ENCODE results near the gene COMMD9. TPM values are rescaled to one million over a fixed set of nuclear protein-coding genes. Genes with fewer than 3 reads are reported as not detected.

The COMMD9 gene
- total and polyA plus RNA-seq, 2 of the 8 experiments (the other 6 are each of a cell fraction or from before 2014, with no cell fraction given) = 42.5 to 49.1 TPM

DNA sequence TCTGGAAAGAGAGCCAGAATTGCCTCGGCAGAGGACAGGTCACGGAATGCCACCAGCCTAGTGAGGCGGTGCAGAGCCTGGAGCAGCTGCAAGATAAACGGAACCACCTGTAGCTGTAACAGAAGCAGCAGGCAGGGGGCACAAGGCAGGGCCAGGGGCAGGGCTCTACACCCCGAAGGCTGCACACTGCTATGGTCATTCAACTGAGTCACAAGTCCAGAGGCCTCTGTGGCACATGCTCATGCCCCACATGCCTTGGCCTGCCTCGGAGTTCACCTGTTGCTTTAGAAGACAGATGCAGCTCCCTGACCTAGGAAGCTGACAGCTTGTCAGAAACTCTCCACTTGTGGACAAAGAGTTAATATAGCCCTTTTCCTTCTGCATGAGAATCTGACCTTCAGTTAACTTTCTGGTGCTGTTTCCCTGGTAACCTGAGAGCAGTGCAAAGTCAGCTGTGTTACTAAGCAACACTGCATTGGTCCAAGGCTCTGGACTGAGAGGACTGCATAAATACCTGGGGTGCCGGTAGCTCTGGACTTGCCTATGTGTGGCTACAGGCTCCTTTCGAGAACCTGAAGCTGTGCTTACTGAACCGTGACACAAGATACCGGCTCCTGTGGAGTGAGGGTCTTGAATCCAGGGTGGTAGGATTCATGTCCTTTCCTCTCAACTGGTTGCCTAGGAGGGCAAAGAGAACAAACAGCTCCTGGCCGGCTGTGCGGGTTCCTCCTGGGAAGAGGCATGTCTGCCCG, 10.5 kb downstream of the COMMD9 start (continued):
- TF ChIP-seq, protein P1, sequence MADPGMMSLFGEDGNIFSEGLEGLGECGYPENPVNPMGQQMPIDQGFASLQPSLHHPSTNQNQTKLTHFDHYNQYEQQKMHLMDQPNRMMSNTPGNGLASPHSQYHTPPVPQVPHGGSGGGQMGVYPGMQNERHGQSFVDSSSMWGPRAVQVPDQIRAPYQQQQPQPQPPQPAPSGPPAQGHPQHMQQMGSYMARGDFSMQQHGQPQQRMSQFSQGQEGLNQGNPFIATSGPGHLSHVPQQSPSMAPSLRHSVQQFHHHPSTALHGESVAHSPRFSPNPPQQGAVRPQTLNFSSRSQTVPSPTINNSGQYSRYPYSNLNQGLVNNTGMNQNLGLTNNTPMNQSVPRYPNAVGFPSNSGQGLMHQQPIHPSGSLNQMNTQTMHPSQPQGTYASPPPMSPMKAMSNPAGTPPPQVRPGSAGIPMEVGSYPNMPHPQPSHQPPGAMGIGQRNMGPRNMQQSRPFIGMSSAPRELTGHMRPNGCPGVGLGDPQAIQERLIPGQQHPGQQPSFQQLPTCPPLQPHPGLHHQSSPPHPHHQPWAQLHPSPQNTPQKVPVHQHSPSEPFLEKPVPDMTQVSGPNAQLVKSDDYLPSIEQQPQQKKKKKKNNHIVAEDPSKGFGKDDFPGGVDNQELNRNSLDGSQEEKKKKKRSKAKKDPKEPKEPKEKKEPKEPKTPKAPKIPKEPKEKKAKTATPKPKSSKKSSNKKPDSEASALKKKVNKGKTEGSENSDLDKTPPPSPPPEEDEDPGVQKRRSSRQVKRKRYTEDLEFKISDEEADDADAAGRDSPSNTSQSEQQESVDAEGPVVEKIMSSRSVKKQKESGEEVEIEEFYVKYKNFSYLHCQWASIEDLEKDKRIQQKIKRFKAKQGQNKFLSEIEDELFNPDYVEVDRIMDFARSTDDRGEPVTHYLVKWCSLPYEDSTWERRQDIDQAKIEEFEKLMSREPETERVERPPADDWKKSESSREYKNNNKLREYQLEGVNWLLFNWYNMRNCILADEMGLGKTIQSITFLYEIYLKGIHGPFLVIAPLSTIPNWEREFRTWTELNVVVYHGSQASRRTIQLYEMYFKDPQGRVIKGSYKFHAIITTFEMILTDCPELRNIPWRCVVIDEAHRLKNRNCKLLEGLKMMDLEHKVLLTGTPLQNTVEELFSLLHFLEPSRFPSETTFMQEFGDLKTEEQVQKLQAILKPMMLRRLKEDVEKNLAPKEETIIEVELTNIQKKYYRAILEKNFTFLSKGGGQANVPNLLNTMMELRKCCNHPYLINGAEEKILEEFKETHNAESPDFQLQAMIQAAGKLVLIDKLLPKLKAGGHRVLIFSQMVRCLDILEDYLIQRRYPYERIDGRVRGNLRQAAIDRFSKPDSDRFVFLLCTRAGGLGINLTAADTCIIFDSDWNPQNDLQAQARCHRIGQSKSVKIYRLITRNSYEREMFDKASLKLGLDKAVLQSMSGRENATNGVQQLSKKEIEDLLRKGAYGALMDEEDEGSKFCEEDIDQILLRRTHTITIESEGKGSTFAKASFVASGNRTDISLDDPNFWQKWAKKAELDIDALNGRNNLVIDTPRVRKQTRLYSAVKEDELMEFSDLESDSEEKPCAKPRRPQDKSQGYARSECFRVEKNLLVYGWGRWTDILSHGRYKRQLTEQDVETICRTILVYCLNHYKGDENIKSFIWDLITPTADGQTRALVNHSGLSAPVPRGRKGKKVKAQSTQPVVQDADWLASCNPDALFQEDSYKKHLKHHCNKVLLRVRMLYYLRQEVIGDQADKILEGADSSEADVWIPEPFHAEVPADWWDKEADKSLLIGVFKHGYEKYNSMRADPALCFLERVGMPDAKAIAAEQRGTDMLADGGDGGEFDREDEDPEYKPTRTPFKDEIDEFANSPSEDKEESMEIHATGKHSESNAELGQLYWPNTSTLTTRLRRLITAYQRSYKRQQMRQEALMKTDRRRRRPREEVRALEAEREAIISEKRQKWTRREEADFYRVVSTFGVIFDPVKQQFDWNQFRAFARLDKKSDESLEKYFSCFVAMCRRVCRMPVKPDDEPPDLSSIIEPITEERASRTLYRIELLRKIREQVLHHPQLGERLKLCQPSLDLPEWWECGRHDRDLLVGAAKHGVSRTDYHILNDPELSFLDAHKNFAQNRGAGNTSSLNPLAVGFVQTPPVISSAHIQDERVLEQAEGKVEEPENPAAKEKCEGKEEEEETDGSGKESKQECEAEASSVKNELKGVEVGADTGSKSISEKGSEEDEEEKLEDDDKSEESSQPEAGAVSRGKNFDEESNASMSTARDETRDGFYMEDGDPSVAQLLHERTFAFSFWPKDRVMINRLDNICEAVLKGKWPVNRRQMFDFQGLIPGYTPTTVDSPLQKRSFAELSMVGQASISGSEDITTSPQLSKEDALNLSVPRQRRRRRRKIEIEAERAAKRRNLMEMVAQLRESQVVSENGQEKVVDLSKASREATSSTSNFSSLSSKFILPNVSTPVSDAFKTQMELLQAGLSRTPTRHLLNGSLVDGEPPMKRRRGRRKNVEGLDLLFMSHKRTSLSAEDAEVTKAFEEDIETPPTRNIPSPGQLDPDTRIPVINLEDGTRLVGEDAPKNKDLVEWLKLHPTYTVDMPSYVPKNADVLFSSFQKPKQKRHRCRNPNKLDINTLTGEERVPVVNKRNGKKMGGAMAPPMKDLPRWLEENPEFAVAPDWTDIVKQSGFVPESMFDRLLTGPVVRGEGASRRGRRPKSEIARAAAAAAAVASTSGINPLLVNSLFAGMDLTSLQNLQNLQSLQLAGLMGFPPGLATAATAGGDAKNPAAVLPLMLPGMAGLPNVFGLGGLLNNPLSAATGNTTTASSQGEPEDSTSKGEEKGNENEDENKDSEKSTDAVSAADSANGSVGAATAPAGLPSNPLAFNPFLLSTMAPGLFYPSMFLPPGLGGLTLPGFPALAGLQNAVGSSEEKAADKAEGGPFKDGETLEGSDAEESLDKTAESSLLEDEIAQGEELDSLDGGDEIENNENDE (IDR thresholded peaks at IDR 0.05; ENCODE audit: insufficient replicate concordance, low read length) = no peak

All from H1 (cell line).